NCI-H2081 (cell line): ENCODE results near the gene FAM3D.

Source experiments
- DNase-seq, 2 experiments: peaks; one replicate each; lab custom pipeline; 2025; lab: John Stamatoyannopoulos, UW

FAM3D gene

GRCh38 chr3:58656631-58657030 lies 9.9 kb downstream of the FAM3D start:
- no peak for DNase-seq

- DNase-seq = no peak
These were observed 12.1 kb downstream of the FAM3D start for GRCh38 chr3:58654466-58654865.

GRCh38 chr3:58652624-58653023 lies 13.9 kb downstream of the FAM3D start:
- DNase-seq = no peak

GRCh38 chr3:58651276-58651675 lies 15.3 kb downstream of the FAM3D start:
- DNase-seq = no peak

- DNase-seq = peak in 1 of 2 experiments; percentile 18
These were observed 19.0 kb downstream of the FAM3D start for GRCh38 chr3:58647381-58648141.

GRCh38 chr3:58646503-58646902 lies 20.1 kb downstream of the FAM3D start:
- DNase-seq = no peak

- no peak for DNase-seq
These were observed 20.8 kb downstream of the FAM3D start for GRCh38 chr3:58645726-58646125.

GRCh38 chr3:58642846-58643245 lies 23.7 kb downstream of the FAM3D start:
- no peak for DNase-seq

- peak; percentile 63 to 68 for DNase-seq
These were observed 25.7 kb downstream of the FAM3D start for GRCh38 chr3:58640700-58641372.

- no peak for DNase-seq
These were observed 26.7 kb downstream of the FAM3D start for GRCh38 chr3:58639842-58640241.

- no peak for DNase-seq
These were observed 27.6 kb downstream of the FAM3D start for GRCh38 chr3:58639001-58639400.

GRCh38 chr3:58638591-58638990 lies 28.0 kb downstream of the FAM3D start:
- DNase-seq = no peak

- no peak for DNase-seq
These were observed 29.1 kb downstream of the FAM3D start for GRCh38 chr3:58637509-58637908.

GRCh38 chr3:58635371-58636285 lies 30.9 kb downstream of the FAM3D start:
- no peak for DNase-seq

- no peak for DNase-seq
These were observed 33.3 kb downstream of the FAM3D start for GRCh38 chr3:58633157-58633865.

GRCh38 chr3:58631742-58632141 lies 34.8 kb downstream of the FAM3D start:
- no peak for DNase-seq

GRCh38 chr3:58630710-58631092 lies 35.9 kb downstream of the FAM3D start:
- no peak for DNase-seq

- DNase-seq = peak; percentile 41 to 51
These were observed 36.4 kb downstream of the FAM3D start for GRCh38 chr3:58630076-58630709.

- no peak for DNase-seq
These were observed 36.9 kb downstream of the FAM3D start for GRCh38 chr3:58629629-58630028.

- peak; percentile 40 to 70 for DNase-seq
These were observed 37.6 kb downstream of the FAM3D start for GRCh38 chr3:58628823-58629562.

- DNase-seq = no peak
These were observed 38.6 kb downstream of the FAM3D start for GRCh38 chr3:58627941-58628340.
